Neural crest cell (in vitro differentiated cells): ENCODE measurements around the gene RNASEH1. TPM values are rescaled to one million over a fixed set of nuclear protein-coding genes. Genes with fewer than 3 reads are reported as not detected.

Experiments
- DNase-seq: peaks from one replicate; pipeline ENCODE4 v3.0.0; 2021; ENCODE audit warnings: low read depth, mixed read lengths, low spot score
- H3K27ac Mint-ChIP-seq: one replicate; pipeline ENCODE4 v1.8.0; 2021; ENCODE audit warnings: mild to moderate bottlenecking, mixed read lengths; ENCODE audit not compliant: unreplicated experiment
- H3K27me3 Mint-ChIP-seq: 2 replicates; pipeline ENCODE4 v1.8.0; 2021; ENCODE audit warnings: low read depth, mild to moderate bottlenecking, mixed read lengths
- H3K36me3 Mint-ChIP-seq: 2 replicates; pipeline ENCODE4 v1.8.0; 2021; ENCODE audit warnings: low read depth, mild to moderate bottlenecking, mixed read lengths
- H3K4me1 Mint-ChIP-seq: 2 replicates; pipeline ENCODE4 v1.8.0; 2021; ENCODE audit warnings: mixed read lengths
- H3K4me3 Mint-ChIP-seq: one replicate; pipeline ENCODE4 v1.8.0; 2021; ENCODE audit warnings: mild to moderate bottlenecking, mixed read lengths
- H3K9me3 Mint-ChIP-seq: 2 replicates; pipeline ENCODE4 v1.8.0; 2021; ENCODE audit warnings: mixed read lengths
- total RNA-seq: library from RNA; stranded (reverse); gene quantifications from 2 replicates; pipeline ENCODE4 v1.2.1, GENCODE V29; 2021
- TF ChIP-seq, protein P1 (sequence below): fragments of 200-600 bp; sonication (generic); conservative IDR thresholded peaks from 2 replicates; pipeline ENCODE4 v1.5.0; 2021; ENCODE audit warnings: antibody characterized with exemption, mild to moderate bottlenecking

RNASEH1 gene
- total RNA-seq, 1 donor from 2014 or later: 33.7 TPM

DNA sequence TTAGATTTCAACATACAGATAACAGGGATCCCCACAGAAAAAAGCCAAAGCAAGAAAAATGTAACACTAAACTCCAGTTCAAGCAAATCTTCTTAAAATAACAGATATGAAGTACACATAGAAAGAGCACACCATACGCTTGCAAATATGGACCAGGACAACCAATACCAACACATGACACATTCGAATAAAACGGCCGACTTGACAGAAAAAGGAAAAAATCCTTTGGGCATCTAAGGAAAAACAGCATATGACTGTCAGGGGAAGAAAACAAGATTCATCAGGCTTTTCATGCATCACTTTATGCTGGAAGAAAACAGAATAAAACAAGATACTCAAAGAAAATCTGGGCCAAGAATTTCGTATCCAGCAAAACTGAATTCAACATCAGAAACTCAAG lies 16.0 kb downstream of the RNASEH1 start:
- no peak for DNase-seq
- Mint-ChIP-seq H3K36me3 (peaks cover 9% of the 10 kb centered on the region), H3K27ac (no peak overlapping the region), H3K27me3 (no peaks in the 10 kb centered on the region), H3K4me1 (no peaks in the 10 kb centered on the region), H3K4me3 (no peak overlapping the region), H3K9me3 (no peaks in the 10 kb centered on the region)
- TF ChIP-seq, protein P1, sequence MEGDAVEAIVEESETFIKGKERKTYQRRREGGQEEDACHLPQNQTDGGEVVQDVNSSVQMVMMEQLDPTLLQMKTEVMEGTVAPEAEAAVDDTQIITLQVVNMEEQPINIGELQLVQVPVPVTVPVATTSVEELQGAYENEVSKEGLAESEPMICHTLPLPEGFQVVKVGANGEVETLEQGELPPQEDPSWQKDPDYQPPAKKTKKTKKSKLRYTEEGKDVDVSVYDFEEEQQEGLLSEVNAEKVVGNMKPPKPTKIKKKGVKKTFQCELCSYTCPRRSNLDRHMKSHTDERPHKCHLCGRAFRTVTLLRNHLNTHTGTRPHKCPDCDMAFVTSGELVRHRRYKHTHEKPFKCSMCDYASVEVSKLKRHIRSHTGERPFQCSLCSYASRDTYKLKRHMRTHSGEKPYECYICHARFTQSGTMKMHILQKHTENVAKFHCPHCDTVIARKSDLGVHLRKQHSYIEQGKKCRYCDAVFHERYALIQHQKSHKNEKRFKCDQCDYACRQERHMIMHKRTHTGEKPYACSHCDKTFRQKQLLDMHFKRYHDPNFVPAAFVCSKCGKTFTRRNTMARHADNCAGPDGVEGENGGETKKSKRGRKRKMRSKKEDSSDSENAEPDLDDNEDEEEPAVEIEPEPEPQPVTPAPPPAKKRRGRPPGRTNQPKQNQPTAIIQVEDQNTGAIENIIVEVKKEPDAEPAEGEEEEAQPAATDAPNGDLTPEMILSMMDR: no peak

DNA sequence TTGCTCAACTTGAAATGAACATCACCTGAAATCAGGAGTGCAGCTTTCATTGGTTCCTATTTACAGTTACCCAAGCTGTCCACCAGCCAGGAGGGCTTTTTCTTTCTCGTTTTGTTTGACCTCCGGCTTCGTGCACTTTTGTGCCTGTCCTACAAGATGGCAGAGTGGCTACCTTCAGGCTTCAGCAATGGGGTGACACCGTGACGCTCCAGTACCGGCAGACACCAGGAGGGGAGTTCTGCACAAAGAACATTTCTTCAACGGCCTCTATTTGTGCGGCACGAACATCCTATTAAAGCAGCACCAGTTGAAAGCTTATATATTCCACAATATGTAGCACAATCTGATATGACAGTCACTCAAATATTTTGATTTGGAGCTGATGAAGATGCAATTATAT lies 18.3 kb downstream of the RNASEH1 start:
- Mint-ChIP-seq H3K4me1 (peaks cover 12% of the 10 kb centered on the region), H3K27ac (no peak overlapping the region), H3K4me3 (no peak overlapping the region), H3K27me3 (no peaks in the 10 kb centered on the region), H3K36me3 (peaks cover 4% of the 10 kb centered on the region), H3K9me3 (no peaks in the 10 kb centered on the region)
- no peak for DNase-seq
- TF ChIP-seq, protein P1: peak; percentile 29

DNA sequence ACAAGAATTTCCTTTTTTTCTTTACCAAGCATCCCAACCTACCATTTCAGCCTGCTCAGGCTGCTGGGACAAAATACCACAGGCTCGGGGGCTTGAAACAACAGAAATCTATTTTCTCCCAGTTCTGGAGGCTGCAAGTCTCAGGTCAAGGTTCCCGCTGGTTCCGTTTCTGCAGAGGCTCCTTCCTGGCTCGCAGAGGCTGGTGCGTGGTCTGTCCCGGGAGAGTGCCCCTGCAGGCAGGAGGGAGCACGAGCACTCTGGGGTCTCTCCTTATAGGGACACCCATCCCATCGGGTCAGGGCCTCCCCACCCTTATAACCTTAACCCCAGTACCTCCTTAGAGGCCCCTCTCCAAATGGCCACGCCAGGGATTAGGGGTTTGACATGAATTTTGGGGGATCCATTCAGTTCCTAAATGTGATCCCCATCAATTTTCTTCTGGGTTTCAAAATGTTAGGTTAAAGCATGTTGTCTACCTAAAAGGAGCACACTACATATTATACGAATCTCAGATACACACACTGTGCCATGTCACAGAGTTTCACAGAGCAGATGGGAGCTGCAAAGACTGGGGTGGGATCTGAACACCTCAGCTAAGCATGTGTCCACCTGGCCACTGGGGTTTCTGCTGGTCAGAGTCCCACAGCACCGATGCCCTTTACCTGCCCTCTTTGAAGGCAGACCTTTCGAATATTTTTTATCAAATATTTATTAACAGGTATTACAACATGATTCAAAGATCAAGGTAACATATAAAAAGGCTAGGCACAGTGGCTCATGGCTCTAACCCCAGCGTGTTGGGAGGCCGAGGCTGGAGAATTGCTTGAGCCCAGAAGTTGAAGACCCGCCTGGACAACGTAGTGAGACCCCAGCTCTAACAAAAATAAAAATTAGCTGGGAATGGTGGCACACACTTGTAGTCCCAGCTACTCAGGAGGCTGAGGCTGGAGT lies 21.2 kb downstream of the RNASEH1 start:
- H3K27me3 Mint-ChIP-seq: no peaks in the 10 kb centered on the region
- no peaks in the 10 kb centered on the region for H3K36me3 Mint-ChIP-seq
- H3K4me3 Mint-ChIP-seq: peak overlapping the region; percentile 31
- peaks cover 12% of the 10 kb centered on the region for H3K4me1 Mint-ChIP-seq
- no peak for DNase-seq
- TF ChIP-seq, protein P1: peak; percentile 56
- H3K27ac Mint-ChIP-seq: peak overlapping the region; percentile 28
- H3K9me3 Mint-ChIP-seq: no peaks in the 10 kb centered on the region

DNA sequence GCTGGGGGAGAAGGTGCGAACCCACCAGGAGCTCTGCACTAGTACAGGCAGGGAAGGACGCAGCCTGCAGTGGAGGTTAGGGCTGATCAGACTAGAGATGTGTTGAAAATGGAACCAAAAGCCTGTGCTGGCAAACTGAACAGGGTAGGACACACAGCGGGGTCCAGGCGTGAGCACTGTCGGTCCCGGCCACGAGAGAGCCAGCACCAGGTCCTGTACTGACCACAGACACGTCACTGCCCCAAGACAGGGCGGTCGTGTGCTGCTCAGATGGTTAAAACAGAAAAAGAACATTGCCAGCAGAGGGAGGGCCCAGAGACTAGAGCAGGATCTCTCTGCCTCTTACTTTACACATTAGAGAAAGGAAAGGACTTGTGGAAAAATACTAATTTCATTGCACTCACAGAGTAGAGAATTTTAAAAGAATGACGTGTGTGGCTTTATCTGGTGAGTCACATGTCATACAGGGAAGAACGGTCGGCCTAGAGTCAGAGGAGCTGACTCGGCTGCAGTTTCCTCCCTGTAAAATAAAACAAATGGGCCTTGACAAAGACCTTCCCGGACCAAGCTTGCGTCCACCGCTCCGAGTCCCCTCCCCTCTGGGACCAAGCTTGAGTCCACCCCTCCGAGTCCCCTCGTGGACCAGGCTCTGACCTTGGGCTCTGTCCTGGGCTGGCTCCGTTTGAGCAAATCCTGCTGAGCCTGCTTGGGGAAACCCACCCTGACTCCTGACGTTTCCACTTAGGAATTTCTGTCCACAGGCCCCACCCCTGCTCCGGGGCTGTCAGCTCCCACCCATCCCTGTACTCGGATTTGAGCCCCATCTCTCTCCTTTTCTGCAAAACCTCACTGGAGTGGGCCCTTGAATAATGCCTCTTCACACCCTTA lies 22.1 kb downstream of the RNASEH1 start:
- Mint-ChIP-seq H3K36me3 (no peaks in the 10 kb centered on the region), H3K4me1 (peaks cover 12% of the 10 kb centered on the region), H3K27ac (peak overlapping the region; percentile 38), H3K9me3 (no peaks in the 10 kb centered on the region), H3K4me3 (peak overlapping the region; percentile 31), H3K27me3 (no peaks in the 10 kb centered on the region)
- TF ChIP-seq, protein P1: no peak
- DNase-seq: no peak

DNA sequence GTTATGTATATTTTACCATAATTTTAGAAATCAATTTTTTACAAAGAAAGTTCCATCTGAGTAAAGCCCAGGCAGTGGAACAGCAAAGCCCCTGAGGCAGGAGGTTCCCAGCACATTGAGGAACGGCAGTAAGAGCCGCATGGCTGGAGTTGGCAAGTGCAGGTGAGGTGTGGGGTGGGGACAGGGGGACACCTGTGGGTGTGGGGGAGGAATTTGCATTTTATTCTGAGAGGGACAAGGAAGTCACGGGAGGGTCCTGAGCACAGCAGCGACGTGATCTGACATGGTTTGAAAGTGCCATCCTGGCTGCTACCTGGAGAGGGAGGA lies 22.7 kb downstream of the RNASEH1 start:
- DNase-seq: no peak
- Mint-ChIP-seq H3K9me3 (no peaks in the 10 kb centered on the region), H3K27me3 (no peaks in the 10 kb centered on the region), H3K4me3 (no peak overlapping the region), H3K4me1 (peaks cover 12% of the 10 kb centered on the region), H3K36me3 (no peaks in the 10 kb centered on the region), H3K27ac (peak overlapping the region; percentile 38)
- TF ChIP-seq, protein P1: no peak
